Activated naive CD8-positive, alpha-beta T cell treated with anti-CD3 and anti-CD28 coated beads, Interleukin-2, amount 50 U/mL, for 16 hours (primary cell): Measurements from ENCODE around the gene HES7.
A peak's percentile ranks its signal among the peaks of the same experiment; 100 is the strongest.
"Not testable (repeated sequence)": the region's sequence is repeated elsewhere in the genome, so short reads cannot be mapped to it uniquely, and the experiment has no call there.

ENCODE experiments used
- DNase-seq: peaks from one replicate; pipeline ENCODE4 v3.0.0-alpha.2; 2020; ENCODE audit warnings: low read depth, low spot score

The HES7 gene

DNA sequence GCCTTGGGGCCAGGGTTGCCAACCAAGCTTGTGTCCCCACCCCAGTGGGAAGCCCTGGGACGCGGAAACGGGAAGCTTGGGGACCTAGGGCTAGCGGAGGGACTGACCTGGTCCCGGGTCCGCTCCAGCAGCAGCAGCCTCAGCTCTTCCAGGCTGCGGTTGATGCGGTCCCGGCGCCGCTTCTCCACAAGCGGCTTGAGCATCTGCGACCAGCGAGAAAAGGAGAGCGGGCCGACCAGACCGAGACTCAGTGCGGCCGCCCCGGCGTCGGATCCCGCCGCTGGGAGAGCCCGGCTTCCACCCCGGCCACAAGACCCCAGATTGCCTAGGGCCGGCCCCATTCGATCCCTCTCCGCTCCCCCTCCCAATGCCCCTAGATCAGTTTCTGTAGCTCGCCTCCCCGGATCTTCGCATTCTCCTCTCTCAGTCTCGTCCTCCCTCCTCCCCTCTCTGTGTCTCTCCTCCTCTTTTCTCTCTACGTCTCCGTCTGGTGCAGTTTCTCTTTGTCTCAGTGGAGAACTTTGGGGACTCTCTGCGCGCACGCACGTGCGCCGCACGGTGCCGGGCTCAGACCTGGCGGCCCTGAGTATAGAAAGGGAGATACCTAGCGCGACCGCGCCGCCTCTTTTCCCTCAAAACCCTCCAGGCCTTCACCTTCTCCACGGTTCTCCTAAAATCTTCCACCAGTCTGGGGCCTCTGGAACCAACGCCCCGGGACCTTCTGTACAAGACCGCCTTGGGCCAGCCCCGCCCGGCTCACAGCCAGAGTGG, 797 bp downstream of the HES7 start:
- no peak for DNase-seq

DNA sequence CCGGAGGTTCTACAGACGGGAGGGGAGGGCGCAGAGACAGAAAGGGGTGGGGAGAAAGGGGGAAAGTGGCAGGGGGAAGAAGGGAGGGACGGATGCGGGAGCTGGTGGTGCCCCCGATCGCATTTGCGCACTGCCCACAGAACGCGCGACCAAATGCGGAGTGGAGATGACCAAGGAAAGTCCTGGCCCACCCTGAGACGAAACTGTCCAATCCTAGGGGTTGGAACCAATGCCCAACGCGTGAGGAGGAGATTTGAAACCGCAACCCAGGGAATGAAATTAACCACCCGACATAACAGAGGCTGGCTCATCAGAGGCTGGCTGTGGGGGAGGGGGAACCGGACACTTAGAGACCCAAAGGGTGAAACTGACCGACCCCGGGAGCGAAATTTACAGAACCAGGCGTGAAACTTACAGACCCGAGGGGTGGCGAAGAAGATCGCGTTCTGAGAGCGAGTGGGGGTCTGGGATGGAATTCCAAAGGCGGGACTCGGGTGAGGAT, 1.4 kb downstream of the HES7 start:
- no peak for DNase-seq

DNA sequence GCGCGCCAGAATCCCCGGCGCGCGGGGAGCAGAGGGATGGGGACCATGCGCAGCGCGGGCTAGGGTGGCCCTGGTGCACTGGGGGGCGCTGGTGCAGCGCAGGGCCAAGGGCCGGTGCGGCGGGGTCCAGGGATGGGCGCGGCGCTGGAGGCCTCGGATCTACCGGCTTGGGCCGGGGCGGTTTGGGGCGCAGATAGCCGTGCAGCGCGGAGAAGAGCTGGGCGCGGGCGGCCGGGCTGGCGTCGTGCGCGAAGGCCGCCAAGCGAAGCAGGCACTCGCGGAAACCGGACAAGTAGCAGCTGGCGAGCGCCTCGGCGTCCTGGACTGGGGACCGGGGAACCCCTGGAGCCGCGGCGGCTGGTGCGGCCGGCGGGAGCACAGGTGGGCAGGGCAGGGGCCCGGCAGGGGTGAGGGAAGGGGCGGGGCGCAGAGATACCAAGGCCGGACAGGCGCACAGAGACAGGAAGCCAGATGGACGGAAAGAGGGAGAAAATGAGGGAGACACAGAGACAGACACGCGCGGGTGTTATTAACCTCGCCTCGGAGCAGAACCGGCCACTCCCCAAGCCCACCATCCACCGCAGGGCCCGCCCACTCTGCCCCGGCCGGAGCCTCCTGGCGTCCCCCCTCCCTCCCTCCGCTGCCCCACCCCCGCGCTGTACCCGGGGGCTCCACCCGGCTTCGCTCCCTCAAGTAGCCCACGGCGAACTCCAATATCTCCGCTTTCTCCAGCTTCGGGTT, 2.1 kb downstream of the HES7 start:
- DNase-seq = no peak

DNA sequence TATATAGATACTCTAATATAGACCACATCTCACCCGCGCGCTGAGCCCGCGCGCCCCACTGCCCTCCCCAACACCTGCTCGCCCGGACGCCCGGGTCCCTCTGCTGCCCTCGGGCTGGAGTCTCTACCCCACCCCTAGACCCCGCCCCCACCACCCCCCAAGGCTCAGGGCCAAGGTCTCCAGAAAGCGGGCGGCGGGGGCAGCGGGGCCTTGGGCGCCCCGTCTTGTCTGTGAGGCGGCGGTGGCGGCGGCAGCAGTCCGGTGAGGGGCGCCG, 2.6 kb downstream of the HES7 start:
- DNase-seq = no peak

DNA sequence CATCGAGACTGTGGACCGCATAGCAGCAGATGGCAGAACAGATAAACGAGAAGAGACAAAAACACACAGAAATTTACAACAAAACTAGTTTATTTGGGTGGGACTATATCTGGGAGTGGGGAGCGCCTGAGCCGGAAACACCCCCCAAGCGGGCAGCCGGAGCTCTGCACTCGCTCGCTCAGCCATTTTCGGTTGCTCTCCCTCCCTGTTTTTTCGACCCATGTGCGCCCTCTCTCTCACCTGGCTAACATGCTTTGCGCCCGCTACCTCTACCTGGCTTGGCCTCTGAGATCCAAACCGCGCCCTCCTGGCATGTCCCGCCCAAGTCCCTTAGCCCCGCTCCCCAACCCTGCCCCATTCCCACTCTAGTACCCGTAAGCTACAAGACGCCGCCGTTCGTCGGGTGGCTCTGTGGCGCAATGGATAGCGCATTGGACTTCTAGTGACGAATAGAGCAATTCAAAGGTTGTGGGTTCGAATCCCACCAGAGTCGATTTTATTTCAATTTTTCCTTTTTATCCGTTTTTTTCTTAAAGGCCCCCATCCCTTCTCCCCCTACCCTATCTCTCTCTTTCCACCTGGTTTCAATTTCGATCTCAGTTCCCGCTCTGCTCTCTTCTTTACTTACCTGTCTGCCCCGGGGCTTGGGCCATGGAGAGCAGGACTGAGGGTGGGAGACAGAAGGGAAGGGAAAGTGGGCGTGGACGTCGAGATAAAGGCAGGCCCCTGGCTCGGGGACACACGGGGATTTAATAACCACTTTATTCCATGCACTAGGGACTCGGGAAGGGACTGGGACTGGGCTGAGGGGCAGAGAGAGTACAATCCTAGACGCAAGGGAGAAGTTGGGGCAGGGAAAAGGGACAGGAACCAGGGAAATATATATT, 3.1 kb downstream of the HES7 start:
- DNase-seq = peak; percentile 60

GRCh38 chr17:8119581-8120519, 4.1 kb downstream of the HES7 start:
- peak; percentile 79 for DNase-seq

- DNase-seq = peak; percentile 60
These were observed 4.9 kb downstream of the HES7 start for GRCh38 chr17:8118769-8119580.

- DNase-seq = no peak
These were observed 5.7 kb downstream of the HES7 start, which contains the start of gene ALOXE3 for GRCh38 chr17:8117980-8118768. TSS of gene ALOXE3 (minus strand) at chr17:8118514. CDS start at chr17:8117990, 524 bp downstream.

GRCh38 chr17:8117367-8117979, 6.4 kb downstream of the HES7 start:
- DNase-seq = no peak

DNA sequence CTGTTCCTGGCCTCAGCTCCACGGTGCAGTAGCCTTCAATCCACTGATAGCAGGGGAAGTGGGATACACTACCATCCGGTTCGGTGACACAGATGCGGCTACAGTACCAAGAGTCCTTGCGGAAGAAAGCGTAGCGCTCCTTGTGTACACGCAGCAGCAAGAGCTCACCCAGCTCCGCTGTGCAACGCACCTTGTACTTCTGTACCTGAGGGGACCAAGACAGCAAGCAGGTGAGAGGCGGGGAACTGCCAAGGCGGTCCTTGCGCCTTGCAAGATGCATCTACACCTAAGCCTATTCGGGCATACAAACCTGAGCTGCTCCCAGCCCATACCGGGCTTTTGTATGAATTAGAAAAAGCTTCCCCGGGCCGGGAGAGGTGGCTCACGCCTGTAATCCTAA, 7.1 kb downstream of the HES7 start:
- DNase-seq = no peak

- DNase-seq = no peak
These were observed 13.0 kb downstream of the HES7 start for GRCh38 chr17:8110907-8111306.

DNA sequence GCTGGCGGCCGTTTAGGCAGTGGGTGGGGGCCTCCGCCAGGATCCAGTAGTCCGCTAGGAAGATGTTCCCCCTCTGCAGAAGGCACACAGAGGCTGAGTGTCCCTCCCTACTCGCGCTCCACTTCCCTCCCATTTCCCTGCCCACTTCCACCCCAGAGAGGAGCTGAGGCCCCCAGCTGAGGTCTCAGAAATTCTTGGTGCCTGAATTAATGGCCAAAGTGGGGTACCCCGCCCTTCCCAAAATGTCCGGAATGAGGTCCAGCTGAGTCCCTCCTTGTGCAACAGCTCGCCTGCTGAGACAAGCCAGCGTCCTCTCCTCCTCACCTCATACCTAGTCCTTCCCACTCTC, 13.5 kb downstream of the HES7 start:
- no peak for DNase-seq

- peak; percentile 63 for DNase-seq
These were observed 14.0 kb downstream of the HES7 start for GRCh38 chr17:8109661-8110455.

GRCh38 chr17:8108972-8109660, 14.8 kb downstream of the HES7 start:
- no peak for DNase-seq

- DNase-seq = not testable (repeated sequence)
These were observed 16.9 kb downstream of the HES7 start for GRCh38 chr17:8106980-8107379.

GRCh38 chr17:8105957-8106398, 17.9 kb downstream of the HES7 start:
- DNase-seq = no peak

DNA sequence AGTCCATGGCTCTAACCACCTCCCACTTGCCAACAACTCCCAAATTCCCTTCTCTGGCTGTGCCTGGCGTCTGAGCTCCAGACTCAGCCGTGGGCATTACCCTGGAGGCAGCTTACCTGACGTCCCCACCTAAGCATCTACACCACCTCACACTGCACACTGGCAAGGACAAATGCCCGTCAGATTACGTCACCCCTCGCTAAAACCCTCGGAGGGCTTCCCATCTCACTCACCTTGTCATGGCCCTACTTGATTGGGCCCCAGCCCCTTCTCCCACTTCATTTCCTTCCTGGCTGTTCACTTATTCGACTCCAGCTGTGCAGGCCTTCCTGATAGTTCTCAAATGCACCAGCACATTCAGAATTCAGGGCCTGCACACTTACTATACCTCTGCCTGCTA, 19.0 kb downstream of the HES7 start:
- no peak for DNase-seq
